Panc1 (cell line): ENCODE data around the gene AGAP1.

ENCODE experiments used
- POLR2AphosphoS5 ChIP-seq: IDR thresholded peaks from 2 replicates; pipeline ENCODE4 v1.6.1; 2012; ENCODE audit warnings: mild to moderate bottlenecking, low read depth, low read length, moderate library complexity
- TF ChIP-seq, protein P1 (sequence below): fragments of 450-650 bp; IDR thresholded peaks from 2 replicates; pipeline ENCODE4 v1.5.1; 2017; ENCODE audit warnings: mild to moderate bottlenecking

DNA sequence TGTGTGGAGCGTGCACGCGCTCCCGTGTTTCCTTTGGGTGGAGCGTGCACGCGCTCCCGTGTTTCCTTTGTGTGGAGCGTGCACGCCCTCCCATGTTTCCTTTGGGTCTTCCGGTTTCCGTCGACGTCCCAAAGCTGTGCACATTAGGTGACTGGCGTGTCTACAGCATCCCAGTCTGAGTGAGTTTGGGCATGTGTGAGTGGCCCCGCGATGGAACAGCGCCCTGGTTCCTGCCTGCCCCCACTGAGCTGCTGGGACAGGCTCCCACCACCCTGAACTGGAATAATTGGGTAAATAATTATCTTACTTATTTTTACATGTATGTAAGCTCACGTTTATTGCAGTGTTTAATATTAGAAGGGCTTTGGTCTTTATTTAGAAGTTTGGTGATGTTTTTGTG is 104.2 kb downstream of the AGAP1 start:
- TF ChIP-seq, protein P1, sequence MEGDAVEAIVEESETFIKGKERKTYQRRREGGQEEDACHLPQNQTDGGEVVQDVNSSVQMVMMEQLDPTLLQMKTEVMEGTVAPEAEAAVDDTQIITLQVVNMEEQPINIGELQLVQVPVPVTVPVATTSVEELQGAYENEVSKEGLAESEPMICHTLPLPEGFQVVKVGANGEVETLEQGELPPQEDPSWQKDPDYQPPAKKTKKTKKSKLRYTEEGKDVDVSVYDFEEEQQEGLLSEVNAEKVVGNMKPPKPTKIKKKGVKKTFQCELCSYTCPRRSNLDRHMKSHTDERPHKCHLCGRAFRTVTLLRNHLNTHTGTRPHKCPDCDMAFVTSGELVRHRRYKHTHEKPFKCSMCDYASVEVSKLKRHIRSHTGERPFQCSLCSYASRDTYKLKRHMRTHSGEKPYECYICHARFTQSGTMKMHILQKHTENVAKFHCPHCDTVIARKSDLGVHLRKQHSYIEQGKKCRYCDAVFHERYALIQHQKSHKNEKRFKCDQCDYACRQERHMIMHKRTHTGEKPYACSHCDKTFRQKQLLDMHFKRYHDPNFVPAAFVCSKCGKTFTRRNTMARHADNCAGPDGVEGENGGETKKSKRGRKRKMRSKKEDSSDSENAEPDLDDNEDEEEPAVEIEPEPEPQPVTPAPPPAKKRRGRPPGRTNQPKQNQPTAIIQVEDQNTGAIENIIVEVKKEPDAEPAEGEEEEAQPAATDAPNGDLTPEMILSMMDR = no peak
- TF ChIP-seq POLR2AphosphoS5 = no peak
